Sigmoid colon (tissue), 7 donors: ENCODE data around the gene SLC13A3. TPM values are rescaled to one million over a fixed set of nuclear protein-coding genes. Genes with fewer than 3 reads are reported as not detected.
A peak's percentile ranks its signal among the peaks of the same experiment; 100 is the strongest.

ENCODE experiments used
- DNase-seq: peaks from one replicate; pipeline ENCODE4 v3.0.0-alpha.2; 2019
- H3K27ac ChIP-seq, 4 donors: fragments of 200-600 bp; sonication (generic); one replicate each; pipeline ENCODE4 v1.5.1; 2016 to 2019; ENCODE audit warnings: mild to moderate bottlenecking in 1 of 4
- H3K27me3 ChIP-seq, 3 donors: fragments of 200-600 bp; sonication (generic); one replicate each; pipeline ENCODE4 v1.5.1; 2019; ENCODE audit warnings: mild to moderate bottlenecking in 1 of 3
- H3K36me3 ChIP-seq, 4 donors: fragments of 200-600 bp; sonication (generic); one replicate each; pipeline ENCODE4 v1.5.1; 2016 to 2019
- H3K4me1 ChIP-seq, 4 donors: fragments of 200-600 bp; sonication (generic); one replicate each; pipeline ENCODE4 v1.5.1; 2017 to 2019
- H3K4me3 ChIP-seq, 4 donors: fragments of 200-600 bp; sonication (generic); one replicate each; pipeline ENCODE4 v1.5.1; 2017 to 2019; ENCODE audit warnings: mild to moderate bottlenecking in 2 of 4, moderate library complexity in 1 of 4
- H3K9me3 ChIP-seq, 4 donors: fragments of 200-600 bp in 3 of 4; sonication (generic) in 3 of 4; one replicate each; pipeline versions ENCODE4 v1.5.1 to v1.6.1; 2013 to 2019
- CTCF ChIP-seq, 4 experiments: fragments of 450-650 bp in 3 of 4; fragments of 200-600 bp in 1 of 4; IDR thresholded peaks; one replicate each; pipeline ENCODE4 v1.5.1; 2016 to 2019; ENCODE audit warnings: antibody characterized with exemption in 4 of 4, mild to moderate bottlenecking in 3 of 4, moderate library complexity in 2 of 4
- EP300 ChIP-seq, 4 donors: sonication (generic); formaldehyde crosslinking; IDR thresholded peaks; one replicate each; pipeline ENCODE4 v1.6.1; 2017; ENCODE audit warnings: antibody characterized with exemption in 4 of 4
- POLR2A ChIP-seq, 2 donors: fragments of 450-650 bp; IDR thresholded peaks; one replicate each; pipeline ENCODE4 v1.6.1; 2016; ENCODE audit warnings: antibody characterized with exemption in 2 of 2, mild to moderate bottlenecking in 2 of 2, moderate library complexity in 2 of 2
- POLR2AphosphoS5 ChIP-seq, 4 donors: sonication (generic); formaldehyde crosslinking; IDR thresholded peaks; one replicate each; pipeline ENCODE4 v1.6.1; 2017; ENCODE audit warnings: antibody characterized with exemption in 4 of 4
- WGBS, 2 donors: extraction: QIAGEN DNeasy Blood & Tissue Kit; methylation state at CpG; one replicate each; pipeline ENCODE4 v1.1.7; 2013; 5-methylcytosine and 5-hydroxymethylcytosine counted together
- intact Hi-C: fragments of 100-400 bp; cut with DNase I; formaldehyde crosslinking; loops from one replicate; pipeline ENCODE4 v1.15.1; 2023
- polyA plus RNA-seq, 3 donors: library from polyadenylated mRNA; stranded (reverse); fragments of 200-250 nt; gene quantifications; one replicate each; pipeline ENCODE4 v1.2.3, GENCODE V29; 2013
- total RNA-seq, 4 donors: library from RNA; depleted of rRNA; stranded (reverse); fragments of >200 nt; gene quantifications; one replicate each; pipeline ENCODE4 v1.1.0, GENCODE V29; 2016
- donor health status: healthy with polysubstance abuse.
- donor health status: Bipolar disorder and iron deficiency.
- donor health status: healthy.

The SLC13A3 gene, protein sequence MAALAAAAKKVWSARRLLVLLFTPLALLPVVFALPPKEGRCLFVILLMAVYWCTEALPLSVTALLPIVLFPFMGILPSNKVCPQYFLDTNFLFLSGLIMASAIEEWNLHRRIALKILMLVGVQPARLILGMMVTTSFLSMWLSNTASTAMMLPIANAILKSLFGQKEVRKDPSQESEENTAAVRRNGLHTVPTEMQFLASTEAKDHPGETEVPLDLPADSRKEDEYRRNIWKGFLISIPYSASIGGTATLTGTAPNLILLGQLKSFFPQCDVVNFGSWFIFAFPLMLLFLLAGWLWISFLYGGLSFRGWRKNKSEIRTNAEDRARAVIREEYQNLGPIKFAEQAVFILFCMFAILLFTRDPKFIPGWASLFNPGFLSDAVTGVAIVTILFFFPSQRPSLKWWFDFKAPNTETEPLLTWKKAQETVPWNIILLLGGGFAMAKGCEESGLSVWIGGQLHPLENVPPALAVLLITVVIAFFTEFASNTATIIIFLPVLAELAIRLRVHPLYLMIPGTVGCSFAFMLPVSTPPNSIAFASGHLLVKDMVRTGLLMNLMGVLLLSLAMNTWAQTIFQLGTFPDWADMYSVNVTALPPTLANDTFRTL
- total RNA-seq (1 to 10 TPM in 3 of 4 donors, under 1 TPM in 1; 0.49 to 4.2 (median 1.8) TPM), polyA plus RNA-seq (under 1 TPM in 1 of 3 donors, not detected in 2; 0.48 TPM)

GRCh38 chr20:46651091-46651962, at the start of gene SLC13A3:
Gene SLC13A3, minus strand, starts transcription at chr20:46651459. Its CDS starts 38 bp downstream, at chr20:46651421.
- H3K9me3 ChIP-seq, result no peaks in the 10 kb centered on the region
- no peak within 1 kb of the TSS for H3K27ac ChIP-seq
- H3K4me1 ChIP-seq, result peaks cover 0 to 11% (median 4%) of the 10 kb centered on the region in 4 donors
- TF ChIP-seq POLR2AphosphoS5 (IDR thresholded peaks at IDR 0.05), result no peak
- TF ChIP-seq CTCF (IDR thresholded peaks at IDR 0.05), result no peak
- intact Hi-C loops, result no loop called here
- no peak for DNase-seq
- peaks cover 0 to 47% (median 0%) of the 10 kb centered on the region in 3 donors for H3K27me3 ChIP-seq
- H3K36me3 ChIP-seq, result no peaks in the 10 kb centered on the region
- WGBS, 2 donors, result 19 to 20% methylated on average over 55 of the region's 55 CpGs
- H3K4me3 ChIP-seq, result peak within 1 kb of the TSS in 2 of 4 donors; percentile 11 to 19

- Histone ChIP-seq H3K27ac (no peak overlapping the region), H3K27me3 (no peaks in the 10 kb centered on the region), H3K4me3 (no peak overlapping the region), H3K9me3 (no peaks in the 10 kb centered on the region), H3K4me1 (no peaks in the 10 kb centered on the region), H3K36me3 (no peaks in the 10 kb centered on the region)
- intact Hi-C loops, result no loop called here
- no peak for TF ChIP-seq CTCF (IDR thresholded peaks at IDR 0.05)
- TF ChIP-seq POLR2AphosphoS5 (IDR thresholded peaks at IDR 0.05), result no peak
- TF ChIP-seq POLR2A (IDR thresholded peaks at IDR 0.05), result no peak
- no peak for TF ChIP-seq EP300 (IDR thresholded peaks at IDR 0.05)
- WGBS, 2 donors, result 74 to 87% methylated on average over 2 of the region's 2 CpGs
- DNase-seq, result no peak
Measured at GRCh38 chr20:46701057-46701456, 49.8 kb upstream of the SLC13A3 start.

GRCh38 chr20:46700481-46700880, 49.2 kb upstream of the SLC13A3 start:
- WGBS, 2 donors, result 87 to 92% methylated on average over 6 of the region's 6 CpGs
- Histone ChIP-seq H3K27me3 (no peaks in the 10 kb centered on the region), H3K36me3 (no peaks in the 10 kb centered on the region), H3K27ac (no peak overlapping the region), H3K9me3 (no peaks in the 10 kb centered on the region), H3K4me3 (no peak overlapping the region), H3K4me1 (no peaks in the 10 kb centered on the region)
- intact Hi-C loops, result no loop called here
- DNase-seq, result no peak
- TF ChIP-seq POLR2AphosphoS5 (IDR thresholded peaks at IDR 0.05), result no peak
- no peak for TF ChIP-seq EP300 (IDR thresholded peaks at IDR 0.05)
- TF ChIP-seq POLR2A (IDR thresholded peaks at IDR 0.05), result no peak
- TF ChIP-seq CTCF (IDR thresholded peaks at IDR 0.05), result no peak

GRCh38 chr20:46699651-46700359, 48.5 kb upstream of the SLC13A3 start:
- H3K4me1 ChIP-seq, result no peaks in the 10 kb centered on the region
- intact Hi-C loops, result no loop called here
- H3K27ac ChIP-seq, result no peak overlapping the region
- no peak for DNase-seq
- 50 to 60% methylated on average over 12 of the region's 12 CpGs for WGBS, 2 donors
- H3K9me3 ChIP-seq, result no peaks in the 10 kb centered on the region
- TF ChIP-seq POLR2A (IDR thresholded peaks at IDR 0.05) (no peak), POLR2AphosphoS5 (IDR thresholded peaks at IDR 0.05) (no peak), CTCF (IDR thresholded peaks at IDR 0.05) (peak in 2 of 4 experiments; percentile 5 to 13), EP300 (IDR thresholded peaks at IDR 0.05) (no peak)
- no peaks in the 10 kb centered on the region for H3K36me3 ChIP-seq
- no peak overlapping the region for H3K4me3 ChIP-seq
- no peaks in the 10 kb centered on the region for H3K27me3 ChIP-seq
